DND-41 (cell line): ENCODE measurements around the gene PPP2R2D.

ENCODE experiments used
- ATAC-seq: fragments of 200-7000 bp; cut with Tn5 transposase; 3 replicates; pipeline ENCODE4 v1.9.1; 2021; ENCODE audit warnings: low read depth; ENCODE audit not compliant: insufficient read depth
- DNase-seq: peaks from one replicate; pipeline ENCODE4 v3.0.0-alpha.2; 2020
- H2AFZ ChIP-seq: 2 replicates; pipeline ENCODE4 v1.6.0; 2012; ENCODE audit warnings: low read depth, low read length
- H3K27ac ChIP-seq: 2 replicates; pipeline ENCODE4 v1.5.1; 2012; ENCODE audit warnings: low read length, inconsistent platforms
- H3K27me3 ChIP-seq: fragments of 200-600 bp; sonication (generic); 2 replicates; pipeline ENCODE4 v1.6.0; 2012; ENCODE audit warnings: low read length, mild to moderate bottlenecking, inconsistent platforms; ENCODE audit not compliant: insufficient read depth, poor library complexity
- H3K36me3 ChIP-seq: 2 replicates; pipeline ENCODE4 v1.5.1; 2012; ENCODE audit warnings: low read length, inconsistent platforms; ENCODE audit not compliant: insufficient read depth
- H3K4me1 ChIP-seq: 2 replicates; pipeline ENCODE4 v1.5.1; 2012; ENCODE audit warnings: mild to moderate bottlenecking, low read length; ENCODE audit not compliant: insufficient read depth
- H3K4me2 ChIP-seq: 2 replicates; pipeline ENCODE4 v1.6.0; 2012; ENCODE audit warnings: mild to moderate bottlenecking, moderate library complexity, low read length, inconsistent platforms; ENCODE audit not compliant: insufficient read depth
- H3K4me3 ChIP-seq, 2 experiments: fragments of 200-600 bp in 1 of 2; shearing (Covaris generic) in 1 of 2; 2 replicates each; pipeline ENCODE4 v1.5.1; 2012 to 2016; ENCODE audit warnings: inconsistent platforms in 2 of 2, low read length in 2 of 2, mild to moderate bottlenecking in 2 of 2, low read depth in 1 of 2, moderate library complexity in 1 of 2
- H3K79me2 ChIP-seq: 2 replicates; pipeline ENCODE4 v1.6.0; 2012; ENCODE audit warnings: low read length, inconsistent platforms; ENCODE audit not compliant: insufficient read depth
- H3K9ac ChIP-seq: 2 replicates; pipeline ENCODE4 v1.6.0; 2012; ENCODE audit warnings: low read depth, mild to moderate bottlenecking, inconsistent platforms, low read length, moderate library complexity
- H3K9me3 ChIP-seq: 2 replicates; pipeline ENCODE4 v1.5.1; 2012; ENCODE audit warnings: low read length, moderate library complexity, mild to moderate bottlenecking, inconsistent platforms; ENCODE audit not compliant: insufficient read depth, severe bottlenecking
- H4K20me1 ChIP-seq: 2 replicates; pipeline ENCODE4 v1.6.0; 2012; ENCODE audit warnings: low read length; ENCODE audit not compliant: insufficient read depth
- EZH2 ChIP-seq: IDR thresholded peaks from 3 replicates; pipeline ENCODE4 v1.6.1; 2012; ENCODE audit warnings: borderline replicate concordance, low read depth, mild to moderate bottlenecking, moderate library complexity, low read length, inconsistent platforms; ENCODE audit not compliant: severe bottlenecking
- TF ChIP-seq, protein P1 (sequence below): IDR thresholded peaks from 2 replicates; pipeline ENCODE4 v1.5.1; 2012; ENCODE audit warnings: borderline replicate concordance, low read length, moderate library complexity, mild to moderate bottlenecking; ENCODE audit not compliant: poor library complexity, severe bottlenecking; ENCODE audit errors: extremely low read depth

Gene PPP2R2D

GRCh38 chr10:131944976-131945695, 44.3 kb downstream of the PPP2R2D start:
- peaks cover 92% of the 10 kb centered on the region for H3K36me3 ChIP-seq
- no peak overlapping the region for H3K4me2 ChIP-seq
- H3K79me2 ChIP-seq = no peaks in the 10 kb centered on the region
- no peaks in the 10 kb centered on the region for H3K27me3 ChIP-seq
- no peak overlapping the region for H3K4me3 ChIP-seq
- H3K4me1 ChIP-seq = no peaks in the 10 kb centered on the region
- H3K27ac ChIP-seq = no peak overlapping the region
- TF ChIP-seq EZH2 = no peak
- TF ChIP-seq, protein P1, sequence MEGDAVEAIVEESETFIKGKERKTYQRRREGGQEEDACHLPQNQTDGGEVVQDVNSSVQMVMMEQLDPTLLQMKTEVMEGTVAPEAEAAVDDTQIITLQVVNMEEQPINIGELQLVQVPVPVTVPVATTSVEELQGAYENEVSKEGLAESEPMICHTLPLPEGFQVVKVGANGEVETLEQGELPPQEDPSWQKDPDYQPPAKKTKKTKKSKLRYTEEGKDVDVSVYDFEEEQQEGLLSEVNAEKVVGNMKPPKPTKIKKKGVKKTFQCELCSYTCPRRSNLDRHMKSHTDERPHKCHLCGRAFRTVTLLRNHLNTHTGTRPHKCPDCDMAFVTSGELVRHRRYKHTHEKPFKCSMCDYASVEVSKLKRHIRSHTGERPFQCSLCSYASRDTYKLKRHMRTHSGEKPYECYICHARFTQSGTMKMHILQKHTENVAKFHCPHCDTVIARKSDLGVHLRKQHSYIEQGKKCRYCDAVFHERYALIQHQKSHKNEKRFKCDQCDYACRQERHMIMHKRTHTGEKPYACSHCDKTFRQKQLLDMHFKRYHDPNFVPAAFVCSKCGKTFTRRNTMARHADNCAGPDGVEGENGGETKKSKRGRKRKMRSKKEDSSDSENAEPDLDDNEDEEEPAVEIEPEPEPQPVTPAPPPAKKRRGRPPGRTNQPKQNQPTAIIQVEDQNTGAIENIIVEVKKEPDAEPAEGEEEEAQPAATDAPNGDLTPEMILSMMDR = no peak
- H2AFZ ChIP-seq = no peak overlapping the region
- DNase-seq = no peak
- no peak overlapping the region for H3K9ac ChIP-seq
- ATAC-seq = no peak
- H3K9me3 ChIP-seq = no peaks in the 10 kb centered on the region
- peaks cover 17% of the 10 kb centered on the region for H4K20me1 ChIP-seq

DNA sequence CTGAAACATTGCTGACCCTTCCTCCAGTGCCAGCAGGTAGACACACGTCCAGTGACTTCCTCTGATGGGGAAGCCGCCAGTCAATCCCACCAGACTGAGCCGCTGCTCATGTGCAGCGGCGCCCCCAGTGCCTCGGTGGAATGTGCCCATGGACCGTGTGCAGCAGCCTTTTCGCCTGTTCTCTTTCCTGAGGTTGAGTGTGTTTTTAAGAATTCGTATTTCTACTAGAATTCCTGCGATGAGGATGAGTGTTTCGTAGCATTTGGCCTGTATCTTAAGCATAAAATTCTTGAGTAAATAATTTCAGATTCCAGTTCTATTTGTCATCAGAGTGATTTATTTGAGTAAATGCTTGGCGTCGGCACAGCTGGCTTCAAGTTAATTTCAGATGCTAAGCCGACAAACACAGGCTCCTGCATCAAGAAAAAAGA, 45.5 kb downstream of the PPP2R2D start:
- no peak for TF ChIP-seq EZH2
- TF ChIP-seq, protein P1 = no peak
- Histone ChIP-seq H3K27ac (no peak overlapping the region), H3K79me2 (no peaks in the 10 kb centered on the region), H4K20me1 (peaks cover 13% of the 10 kb centered on the region), H3K9ac (no peak overlapping the region), H3K4me3 (no peak overlapping the region), H2AFZ (no peak overlapping the region), H3K4me2 (no peak overlapping the region), H3K9me3 (no peaks in the 10 kb centered on the region), H3K4me1 (no peaks in the 10 kb centered on the region), H3K36me3 (peaks cover 92% of the 10 kb centered on the region), H3K27me3 (no peaks in the 10 kb centered on the region)
- ATAC-seq = no peak
- no peak for DNase-seq

- H3K27ac ChIP-seq = no peak overlapping the region
- H3K4me2 ChIP-seq = no peak overlapping the region
- H3K79me2 ChIP-seq = no peaks in the 10 kb centered on the region
- TF ChIP-seq, protein P1 = no peak
- TF ChIP-seq EZH2 = no peak
- H4K20me1 ChIP-seq = peaks cover 13% of the 10 kb centered on the region
- no peaks in the 10 kb centered on the region for H3K9me3 ChIP-seq
- no peak overlapping the region for H2AFZ ChIP-seq
- no peaks in the 10 kb centered on the region for H3K27me3 ChIP-seq
- H3K9ac ChIP-seq = no peak overlapping the region
- no peak overlapping the region for H3K4me3 ChIP-seq
- no peak for DNase-seq
- H3K36me3 ChIP-seq = peaks cover 92% of the 10 kb centered on the region
- no peaks in the 10 kb centered on the region for H3K4me1 ChIP-seq
- no peak for ATAC-seq
These were observed 46.1 kb downstream of the PPP2R2D start for GRCh38 chr10:131946880-131947279.
